NCI-H510A (cell line): Measurements from ENCODE around the gene CLDN16.
A peak's percentile ranks its signal among the peaks of the same experiment; 100 is the strongest.

Experiments used
- DNase-seq: peaks from one replicate; lab custom pipeline; 2025; lab: John Stamatoyannopoulos, UW

CLDN16 gene

GRCh38 chr3:190380184-190380583 is 7.8 kb upstream of the CLDN16 start:
- no peak for DNase-seq

- no peak for DNase-seq
Observed at GRCh38 chr3:190381441-190381840, 6.5 kb upstream of the CLDN16 start.

DNA sequence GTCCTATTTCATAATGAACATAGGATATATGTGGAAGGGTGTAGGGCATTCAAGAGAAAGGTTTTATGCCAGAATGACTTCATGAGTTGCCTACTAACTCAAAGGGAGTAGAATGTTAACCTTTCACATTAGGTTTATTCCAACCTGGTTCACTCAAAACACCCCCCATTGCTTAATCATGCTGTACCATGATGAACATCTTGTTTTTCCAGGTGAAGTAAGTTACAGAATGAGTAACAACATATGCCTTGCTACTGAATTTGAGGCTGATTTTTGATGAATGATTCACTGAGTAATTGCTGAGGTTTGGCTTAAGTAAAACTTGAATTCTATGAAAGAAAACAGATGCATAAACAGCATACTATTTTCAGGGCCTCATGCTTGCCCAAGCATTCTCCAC is 5.9 kb upstream of the CLDN16 start:
- no peak for DNase-seq

DNA sequence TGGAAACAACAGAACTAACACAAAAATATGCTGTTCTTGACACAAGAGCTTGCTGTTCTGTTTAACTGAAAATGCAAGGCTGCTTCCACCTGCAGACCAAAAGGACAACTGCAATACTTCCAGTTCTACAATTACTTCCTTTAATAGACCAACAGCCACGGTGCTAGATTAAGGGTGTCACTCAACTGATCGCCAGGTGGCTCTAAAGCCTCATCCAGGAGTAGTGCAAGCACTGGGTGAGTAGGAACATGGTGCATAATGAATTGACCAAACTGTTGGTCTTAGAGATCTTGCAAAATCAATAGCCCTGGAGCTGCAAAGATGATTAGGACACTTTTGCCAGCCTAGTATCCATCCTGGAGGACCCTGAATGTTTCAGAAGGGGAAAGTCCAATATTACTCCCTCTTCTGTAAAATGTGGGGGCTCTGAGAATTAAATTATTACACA is 3.6 kb upstream of the CLDN16 start:
- DNase-seq, result peak; percentile 44

DNA sequence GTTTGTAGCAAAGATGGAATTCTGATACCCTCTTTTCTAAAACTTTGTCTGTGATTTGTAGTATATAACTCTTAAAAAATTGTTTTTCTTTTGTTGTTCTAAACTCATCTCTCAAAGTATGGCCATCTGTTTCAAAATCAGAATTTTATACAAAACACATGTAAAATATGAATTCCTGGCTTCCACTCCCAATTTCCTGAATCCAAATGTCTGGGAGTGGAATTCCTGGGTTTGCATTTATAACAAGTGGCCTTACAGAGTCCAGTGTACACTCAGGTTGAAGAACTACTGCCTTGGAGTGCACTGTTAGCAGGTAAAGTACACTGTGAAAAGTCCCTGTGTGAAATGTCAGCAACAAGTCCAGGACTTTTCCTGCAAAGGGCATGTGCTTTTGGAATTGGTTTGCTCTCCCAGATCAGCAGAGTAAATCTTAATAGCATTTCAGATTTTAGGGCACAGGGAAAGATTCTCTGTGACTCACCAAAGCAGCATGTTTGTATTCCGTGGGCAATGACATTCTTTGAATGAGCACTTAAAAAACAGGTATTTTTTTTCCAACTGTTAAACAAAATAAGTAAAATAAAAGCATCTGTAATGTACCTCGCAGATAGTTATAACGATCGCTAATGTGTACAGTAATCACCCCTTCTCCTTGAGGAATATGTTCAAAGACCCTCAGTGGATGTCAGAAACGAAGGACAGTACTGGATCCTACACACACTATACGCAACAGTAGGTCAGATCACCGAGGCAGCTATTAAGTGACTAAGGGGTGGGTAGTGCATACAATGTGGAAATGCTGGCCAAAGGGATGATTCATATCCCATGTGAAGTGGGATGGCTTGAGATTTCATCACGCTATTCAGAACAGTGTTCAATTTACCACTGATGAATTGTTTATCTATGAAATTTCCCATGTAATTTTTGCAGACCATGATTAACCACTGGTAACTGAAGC is 2.0 kb upstream of the CLDN16 start:
- DNase-seq, result no peak

DNA sequence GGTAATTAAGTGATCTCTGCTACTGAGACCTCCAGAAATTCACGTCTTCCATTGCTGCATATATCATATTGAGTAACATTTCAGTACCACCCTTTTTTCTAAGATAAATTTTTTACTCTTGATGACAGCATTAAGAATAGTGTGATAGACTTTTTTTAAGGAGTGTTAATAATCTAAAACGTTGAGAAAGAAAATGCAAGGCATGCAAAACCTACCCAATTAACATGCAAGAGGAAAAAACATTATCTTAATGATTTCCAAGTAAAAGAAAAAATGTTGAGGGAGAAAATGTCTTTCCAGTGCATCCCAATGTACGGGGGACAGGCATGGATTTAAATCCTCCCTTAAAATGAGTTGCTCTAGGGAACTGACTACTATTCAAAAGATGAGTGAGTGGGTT is 740 bp downstream of the CLDN16 start:
- DNase-seq, result no peak

DNA sequence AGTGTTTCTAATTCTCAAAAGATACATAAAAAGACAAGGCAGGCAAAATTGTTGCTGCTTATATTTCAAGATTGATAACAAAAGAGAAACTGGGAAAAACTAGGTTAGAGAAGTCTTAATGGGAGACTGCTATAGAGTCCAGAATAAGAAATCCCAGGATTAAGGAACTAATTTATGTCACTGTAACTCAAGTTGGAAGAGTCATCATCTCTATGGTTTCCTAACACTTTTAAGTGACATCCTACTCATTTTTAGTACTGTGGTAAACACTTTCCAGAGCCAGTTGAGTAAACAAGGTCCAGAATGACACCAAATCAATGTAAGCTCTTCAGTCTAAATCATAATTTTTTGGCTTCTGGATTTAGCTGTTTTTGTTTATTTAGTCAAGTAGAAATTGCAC is 8.0 kb downstream of the CLDN16 start:
- DNase-seq, result no peak

DNA sequence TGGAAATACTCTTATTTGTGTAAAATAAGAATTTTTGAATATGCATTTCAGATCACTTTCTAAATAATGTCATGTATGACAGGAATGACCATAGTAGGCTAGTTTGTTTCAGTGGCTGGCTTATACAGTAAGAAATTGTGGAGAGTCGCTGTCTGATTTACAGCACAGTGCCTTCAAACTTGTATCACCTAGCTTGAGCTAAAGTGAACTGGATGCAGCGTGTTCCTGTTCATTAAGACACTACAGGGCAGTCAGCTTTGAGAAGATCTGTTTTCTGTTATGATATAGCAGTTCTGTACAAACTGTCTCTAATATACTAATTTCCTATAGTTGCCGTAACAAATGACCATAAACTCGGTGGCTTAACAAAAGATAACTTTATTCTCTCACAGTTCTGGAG is 9.9 kb downstream of the CLDN16 start:
- no peak for DNase-seq

DNA sequence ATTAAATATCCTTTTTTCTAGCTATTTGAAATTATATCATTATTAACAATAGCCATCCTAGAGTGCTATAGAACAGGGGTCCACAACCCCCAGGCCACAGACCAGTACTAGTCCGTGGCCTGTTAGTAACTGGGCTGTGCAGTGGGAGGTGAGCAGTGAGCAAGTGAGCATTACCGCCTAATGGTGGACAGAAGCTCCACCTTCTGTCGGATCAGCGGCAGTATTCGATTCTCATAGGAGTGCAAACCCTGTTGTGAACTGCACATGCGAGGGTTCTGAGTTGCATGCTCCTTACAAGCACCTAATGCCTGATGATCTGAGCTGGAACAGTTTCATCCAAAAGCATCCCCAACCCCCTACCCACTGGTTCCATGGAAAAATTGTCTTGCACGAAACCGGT is 11.7 kb downstream of the CLDN16 start:
- no peak for DNase-seq

DNA sequence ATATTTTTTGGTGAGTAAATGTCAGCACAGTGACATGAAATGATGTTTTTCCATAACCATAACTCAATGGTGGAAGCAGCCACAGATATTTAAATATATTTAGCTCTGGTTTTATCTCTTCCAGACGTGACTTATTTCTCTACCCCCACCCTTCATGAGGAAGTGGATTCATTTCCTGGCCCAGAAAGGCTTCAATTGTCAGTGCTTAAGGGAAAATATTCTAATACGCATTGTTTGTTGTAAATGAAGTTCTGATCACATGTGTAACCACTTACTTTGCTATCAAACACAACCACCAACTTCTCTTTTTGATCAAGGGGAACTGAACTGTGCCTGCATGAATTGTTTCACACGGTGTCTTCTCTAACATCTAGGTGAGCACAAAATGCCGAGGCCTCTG is 14.0 kb downstream of the CLDN16 start:
- no peak for DNase-seq

DNA sequence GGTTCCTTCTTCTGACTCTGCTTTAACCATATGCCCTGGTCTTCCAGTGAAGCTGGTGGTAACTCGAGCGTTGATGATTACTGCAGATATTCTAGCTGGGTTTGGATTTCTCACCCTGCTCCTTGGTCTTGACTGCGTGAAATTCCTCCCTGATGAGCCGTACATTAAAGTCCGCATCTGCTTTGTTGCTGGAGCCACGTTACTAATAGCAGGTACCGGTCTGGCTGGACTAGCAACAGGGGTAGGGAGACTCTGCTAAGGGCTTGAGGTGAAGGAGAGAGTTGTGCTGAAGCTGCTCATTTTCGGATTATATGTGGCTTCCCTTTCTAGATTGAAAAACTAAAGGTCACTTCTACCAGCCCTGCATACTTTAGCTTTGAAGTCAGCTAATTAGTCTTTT is 16.8 kb downstream of the CLDN16 start:
- DNase-seq, result no peak

- no peak for DNase-seq
Observed at GRCh38 chr3:190414297-190414696, 26.3 kb downstream of the CLDN16 start.

DNA sequence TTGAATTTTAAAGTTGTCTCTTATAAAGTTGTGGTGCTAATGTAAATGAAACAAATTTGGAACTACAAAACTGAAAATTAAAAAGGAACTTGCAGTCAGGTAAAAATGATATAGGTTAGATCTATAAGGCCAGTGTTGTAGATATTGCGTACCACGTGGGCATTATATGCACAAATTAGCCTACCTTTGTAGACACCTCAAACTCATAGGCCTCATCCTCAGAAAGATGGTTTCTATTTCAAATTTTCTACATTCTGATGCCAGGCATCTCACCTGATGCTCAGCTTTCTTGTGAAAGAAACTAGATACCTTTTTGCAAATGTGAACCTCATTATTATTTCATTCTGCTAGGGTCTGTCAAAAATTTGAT is 36.1 kb downstream of the CLDN16 start:
- DNase-seq, result no peak

DNA sequence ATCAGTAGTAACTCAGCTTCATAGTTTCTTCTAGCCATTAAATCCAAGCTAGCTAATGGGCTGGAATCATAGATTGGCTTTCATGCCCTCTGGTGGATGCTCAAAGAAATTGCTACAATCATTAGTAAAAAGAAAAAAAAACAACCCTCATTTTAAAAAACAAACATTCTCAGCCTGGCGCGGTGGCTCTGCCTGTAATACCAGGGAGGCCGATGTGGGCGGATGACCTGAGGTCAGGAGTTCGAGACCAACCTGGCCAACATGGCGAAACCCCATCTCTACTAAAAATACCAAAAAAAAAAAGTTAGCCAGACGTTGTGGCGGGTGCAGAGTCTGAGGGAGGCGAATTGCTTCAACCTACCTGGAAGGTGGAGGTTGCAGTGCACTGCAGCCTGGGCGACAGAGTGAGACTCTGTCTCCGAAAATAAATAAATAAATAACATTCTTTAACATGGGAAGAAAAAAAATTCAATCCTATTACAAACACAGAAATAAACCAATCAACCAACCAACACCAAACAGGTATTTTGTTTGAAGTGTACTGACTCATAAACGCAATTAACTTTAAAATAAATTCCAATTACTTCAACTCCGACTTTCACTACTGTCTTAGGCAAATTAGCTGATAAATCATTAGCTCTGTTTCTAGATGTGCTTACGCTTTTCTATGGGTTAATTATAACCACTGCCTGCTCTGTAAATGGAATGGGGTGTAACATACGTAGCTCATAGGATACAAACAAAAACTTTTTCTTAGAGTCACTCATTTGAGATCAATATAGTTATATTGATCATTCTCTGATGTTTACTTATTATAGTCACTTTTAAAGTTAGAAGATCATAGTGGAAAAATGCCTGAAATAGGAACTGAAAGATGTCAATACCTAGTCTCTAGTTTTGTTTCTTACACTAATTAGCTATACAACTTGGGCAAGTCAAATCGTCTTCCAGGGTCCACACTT is 36.8 kb downstream of the CLDN16 start:
- DNase-seq, result peak; percentile 3

GRCh38 chr3:190425833-190426232 is 37.9 kb downstream of the CLDN16 start:
- DNase-seq, result no peak

DNA sequence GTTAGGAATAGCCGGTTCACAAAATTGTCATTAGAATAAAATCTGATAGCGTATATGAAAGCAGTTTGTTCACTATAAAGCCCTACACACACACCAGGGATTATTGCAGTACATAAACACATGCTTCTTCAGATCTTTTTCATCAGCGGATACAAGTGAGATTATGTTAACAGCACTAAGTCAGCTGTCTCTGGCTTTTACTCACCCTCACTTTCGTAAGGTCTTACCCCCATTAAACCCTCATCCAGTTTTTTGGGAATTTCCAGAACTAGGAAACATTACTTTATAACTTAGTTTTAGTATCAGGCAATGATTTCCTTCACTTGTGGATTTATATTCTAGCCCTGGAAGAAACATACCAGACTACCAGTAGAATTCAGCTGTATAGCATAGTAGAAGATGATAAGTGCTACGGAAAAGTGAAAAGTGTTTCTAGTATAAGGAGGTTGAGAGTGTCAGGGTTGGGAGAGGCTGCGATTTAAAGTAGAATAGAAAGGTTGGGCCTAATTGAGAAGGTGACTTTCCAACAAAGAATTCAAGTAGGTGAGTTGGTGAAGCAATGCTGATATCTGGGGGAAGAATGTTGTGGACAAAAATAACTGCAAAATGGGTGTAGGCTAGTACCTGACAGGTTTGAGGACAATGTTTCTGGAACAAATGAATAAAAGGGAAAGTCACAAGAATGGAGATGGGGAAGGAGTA is 39.0 kb downstream of the CLDN16 start:
- no peak for DNase-seq

- no peak for DNase-seq
Observed at GRCh38 chr3:190429681-190430080, 41.7 kb downstream of the CLDN16 start.

- DNase-seq, result no peak
Observed at GRCh38 chr3:190430906-190431305, 42.9 kb downstream of the CLDN16 start.

GRCh38 chr3:190432216-190432615 is 44.3 kb downstream of the CLDN16 start:
- no peak for DNase-seq

GRCh38 chr3:190433626-190434025 is 45.7 kb downstream of the CLDN16 start:
- DNase-seq, result no peak

- no peak for DNase-seq
Observed at GRCh38 chr3:190435618-190436017, 47.7 kb downstream of the CLDN16 start.

DNA sequence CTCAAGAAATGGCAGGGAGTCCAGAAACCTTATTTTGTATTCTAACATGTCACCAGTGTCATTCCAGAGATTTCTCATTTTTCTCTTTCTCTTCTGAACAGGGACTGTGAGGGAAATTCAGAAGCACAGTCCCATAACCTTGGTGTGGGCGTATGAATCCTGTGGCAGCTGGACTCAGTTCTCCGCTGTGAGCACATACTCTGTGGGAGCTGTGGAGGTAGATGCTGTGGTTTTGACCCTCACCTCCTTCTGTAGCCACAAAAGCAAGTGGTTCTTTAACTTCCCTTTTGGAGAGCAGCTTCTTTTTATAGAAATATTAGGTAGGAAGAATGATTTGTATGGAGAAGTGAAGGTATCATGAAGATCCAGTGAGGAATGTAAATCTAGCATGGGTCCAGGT is 48.4 kb downstream of the CLDN16 start:
- no peak for DNase-seq
